ENCODE results near the gene SLC41A3.
"Not testable (repeated sequence)": the region's sequence is repeated elsewhere in the genome, so short reads cannot be mapped to it uniquely, and the experiment has no call there.

The SLC41A3 gene

DNA sequence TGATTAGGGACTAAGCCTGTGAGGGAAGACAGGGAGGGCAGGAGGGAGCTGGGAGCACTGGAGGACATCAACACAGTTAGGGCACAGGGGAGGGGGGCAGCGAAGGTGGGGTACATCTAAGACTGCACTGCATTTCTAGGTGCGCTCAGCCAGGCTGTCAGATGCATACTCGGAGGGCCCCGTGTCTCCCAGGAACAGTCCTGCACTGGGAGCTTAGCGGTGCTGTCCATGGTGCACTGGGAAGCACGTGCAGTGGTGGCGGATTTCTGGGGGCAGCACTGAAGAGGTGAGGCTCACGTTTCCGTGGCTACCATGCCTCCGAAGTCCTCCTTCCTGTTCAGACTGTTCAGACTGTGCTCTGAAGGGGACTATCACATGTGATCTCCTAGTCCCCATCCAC, 60.5 kb downstream of the SLC41A3 start:
- DNase-seq = no peak

DNA sequence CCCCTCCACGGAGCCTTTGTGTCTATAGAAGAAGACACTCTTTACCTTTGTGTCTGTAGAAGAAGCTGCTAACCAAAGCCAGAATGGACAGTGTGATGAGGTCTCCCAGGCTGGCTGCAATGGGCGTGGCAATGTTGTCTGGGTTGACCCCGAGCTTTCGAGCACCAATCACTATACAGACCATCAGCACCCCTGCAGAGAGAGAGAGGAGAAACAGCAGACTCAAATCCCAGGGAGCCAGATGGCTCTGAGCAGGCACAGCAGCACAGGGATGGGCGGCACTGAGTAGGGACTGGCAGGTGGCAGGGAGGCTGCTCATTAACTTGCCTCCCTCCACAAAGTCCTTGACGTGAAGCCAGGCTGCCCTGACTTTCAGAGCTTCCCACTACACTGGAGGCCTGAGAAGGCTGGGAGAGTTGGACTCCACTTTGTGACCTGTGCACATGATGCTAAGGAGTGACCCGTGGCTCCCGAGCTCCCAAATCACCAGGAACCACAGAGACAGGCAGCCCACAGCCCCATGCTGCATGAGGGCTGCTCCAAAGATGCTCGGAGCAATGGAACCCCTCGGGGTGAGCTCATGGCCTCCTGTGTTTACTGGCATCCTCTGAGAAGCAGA, 61.1 kb downstream of the SLC41A3 start:
- DNase-seq = no peak

DNA sequence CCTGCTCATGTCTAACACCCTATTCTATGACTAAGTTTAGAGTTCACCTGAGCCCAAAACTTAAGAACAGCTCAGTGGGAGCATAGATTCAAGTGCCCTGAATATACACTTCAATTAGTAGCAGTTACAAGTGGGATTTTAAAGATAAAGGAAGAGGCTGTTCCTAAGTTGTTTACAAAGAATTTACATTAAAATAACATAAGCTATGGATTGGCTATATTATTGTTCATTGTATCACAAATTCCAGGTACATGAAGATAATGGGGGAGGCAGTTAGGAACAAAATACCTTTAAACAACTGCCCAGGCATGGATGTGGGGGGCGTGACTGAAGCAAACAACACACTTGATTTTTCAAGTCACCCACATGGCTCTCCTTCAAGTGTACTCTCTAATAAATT, 62.2 kb downstream of the SLC41A3 start:
- DNase-seq = no peak

DNA sequence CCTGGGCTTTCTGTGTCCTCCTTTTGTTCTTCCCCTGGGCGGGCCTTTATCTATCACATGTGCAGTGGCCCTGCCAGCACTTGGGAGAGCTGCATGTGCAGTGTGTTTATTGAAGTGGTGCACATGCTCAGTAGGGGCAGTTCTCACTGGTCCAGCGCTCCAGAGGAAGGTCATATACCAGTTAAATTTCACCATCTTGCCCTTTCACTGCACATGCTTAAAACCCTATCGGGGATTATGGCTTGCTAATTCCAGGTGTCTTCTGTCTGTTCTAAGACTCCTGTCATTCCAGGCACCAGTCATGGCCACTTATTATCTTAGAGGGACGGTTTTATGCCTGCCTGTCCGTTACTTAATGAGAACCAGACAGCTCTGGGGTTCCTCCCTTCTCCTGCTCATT, 62.7 kb downstream of the SLC41A3 start:
- DNase-seq = no peak

DNA sequence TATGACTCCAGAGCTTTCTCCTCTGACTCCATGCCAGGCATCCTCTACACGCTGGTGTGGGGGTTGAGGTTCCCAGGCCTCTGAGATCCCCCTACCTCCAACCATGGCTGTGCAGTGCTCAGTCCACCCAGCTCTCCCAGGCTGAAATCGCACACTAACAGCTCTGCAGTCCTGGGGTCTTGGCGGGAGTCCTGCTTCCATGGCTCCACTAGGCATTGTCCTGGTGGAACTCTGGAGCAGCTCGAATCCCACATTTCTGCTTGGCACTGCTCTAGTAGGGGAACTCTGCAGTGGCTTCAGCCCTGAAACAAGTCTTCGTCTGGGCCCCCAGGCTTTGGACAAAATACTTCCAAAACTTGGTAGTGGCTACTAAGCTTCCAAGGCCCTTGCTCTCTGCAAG, 64.2 kb downstream of the SLC41A3 start:
- DNase-seq = no peak

DNA sequence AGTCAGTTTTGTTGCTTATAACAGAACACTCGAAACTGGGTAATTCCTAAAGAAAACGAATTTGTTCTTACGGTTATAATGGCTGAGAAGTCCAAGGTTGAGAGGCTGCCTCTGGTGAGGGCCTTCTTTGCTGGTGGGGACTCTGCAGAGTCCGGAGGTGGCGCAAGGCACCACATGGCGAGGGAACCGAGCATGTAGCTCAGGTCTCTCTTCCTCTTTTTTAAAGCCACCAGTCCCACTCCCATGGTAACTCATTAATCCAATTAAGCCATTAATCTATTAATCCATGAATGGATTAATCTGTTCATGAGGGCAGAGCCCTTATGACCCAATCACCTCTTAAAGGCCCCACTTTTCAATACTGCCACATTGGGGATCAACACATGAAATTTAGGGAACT, 64.9 kb downstream of the SLC41A3 start:
- DNase-seq = no peak

DNA sequence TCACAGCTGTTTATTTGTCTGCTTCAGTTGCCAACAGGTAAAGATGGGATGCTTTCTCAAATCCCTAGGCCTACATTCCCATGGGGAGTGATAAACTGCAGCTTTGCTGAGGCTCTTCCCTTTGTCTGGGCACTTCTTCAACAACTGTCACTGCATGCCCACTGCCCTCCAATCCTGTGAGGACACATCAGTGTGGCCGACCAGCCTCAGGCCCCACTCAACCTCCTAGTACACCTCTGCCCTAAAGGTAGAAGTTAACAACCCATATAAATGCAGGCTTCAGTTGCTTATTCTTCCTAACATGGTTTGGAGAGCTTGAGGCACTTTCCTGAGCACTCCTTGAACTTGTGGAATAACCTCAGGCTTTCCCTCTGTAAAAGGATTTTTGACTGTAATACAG, 65.4 kb downstream of the SLC41A3 start:
- no peak for DNase-seq

DNA sequence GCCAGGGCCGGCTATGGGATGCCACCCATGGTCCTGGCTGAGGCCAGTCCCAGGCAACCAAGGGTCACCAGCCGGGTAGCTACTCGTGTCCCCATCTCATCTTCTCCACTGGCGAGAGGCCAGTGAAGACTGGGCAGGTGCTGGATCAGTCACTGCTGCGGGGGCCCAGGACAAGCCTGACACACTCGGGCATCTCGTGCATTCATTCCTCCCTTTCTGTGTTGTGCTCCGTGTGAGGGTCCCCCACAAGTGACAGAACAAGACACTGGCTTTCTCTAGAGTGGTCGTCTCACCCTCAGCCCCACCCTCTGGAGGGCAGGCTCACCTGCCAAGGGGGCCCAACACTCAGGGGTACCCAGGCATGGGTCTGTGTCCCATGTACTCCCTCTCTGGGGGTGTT, 66.6 kb downstream of the SLC41A3 start:
- DNase-seq = no peak

DNA sequence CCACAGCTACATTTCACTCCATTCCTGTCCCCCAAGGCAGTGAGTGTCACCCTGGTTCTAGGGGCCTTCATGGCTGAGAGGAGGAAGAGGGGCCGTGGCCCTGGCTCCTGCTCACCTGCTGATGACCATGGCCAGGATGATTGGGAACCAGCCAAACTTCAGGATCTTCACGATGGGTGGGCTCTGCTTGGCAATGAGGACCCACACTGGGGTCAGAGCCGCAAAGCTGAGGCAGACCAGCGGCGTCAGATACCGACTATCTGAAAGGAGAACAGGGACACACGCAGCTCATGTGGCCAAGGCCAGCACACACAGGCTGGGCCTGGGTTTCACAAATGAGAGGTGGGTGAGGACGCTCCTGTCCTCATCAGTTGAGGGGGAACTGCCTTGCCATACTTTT, 67.3 kb downstream of the SLC41A3 start:
- no peak for DNase-seq

DNA sequence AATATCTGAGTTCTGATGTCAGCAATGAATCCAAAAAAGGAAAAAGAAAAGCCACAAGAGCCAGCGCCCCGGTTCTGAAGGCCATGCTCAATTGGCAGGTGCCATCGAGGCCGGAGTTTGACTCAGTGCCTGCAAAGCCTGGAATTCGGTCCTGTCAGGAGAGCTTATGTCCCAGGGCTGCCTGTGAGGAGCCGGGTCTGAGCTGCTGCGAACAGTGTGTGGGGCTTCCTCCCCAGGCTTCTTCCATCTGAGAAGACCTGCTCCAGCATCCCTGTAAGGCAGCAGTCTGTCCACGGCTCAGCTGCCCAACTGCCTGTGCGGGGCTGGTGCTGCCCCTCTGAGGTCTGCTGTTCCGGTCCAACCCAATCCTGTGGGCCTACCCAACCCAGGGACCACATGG, 68.8 kb downstream of the SLC41A3 start:
- no peak for DNase-seq

DNA sequence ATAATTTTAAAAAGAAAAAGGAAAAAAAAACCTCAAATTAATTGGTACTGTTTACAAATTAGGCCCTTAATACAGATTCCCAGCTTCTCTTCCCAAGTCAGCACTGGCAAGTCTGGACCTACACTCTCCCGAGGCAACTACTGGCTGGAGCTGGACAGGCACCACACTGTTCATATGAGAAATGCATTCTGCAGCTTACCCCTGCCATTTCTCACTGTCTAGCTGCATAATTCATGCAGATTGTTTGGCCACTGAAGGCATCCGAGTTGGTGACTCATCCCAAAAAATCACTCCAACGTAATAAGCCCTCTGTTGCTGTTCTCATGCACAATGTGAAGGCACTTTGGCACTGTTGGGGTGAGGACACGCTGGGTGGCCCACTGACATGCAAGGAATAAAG, 69.7 kb downstream of the SLC41A3 start:
- DNase-seq = no peak

DNA sequence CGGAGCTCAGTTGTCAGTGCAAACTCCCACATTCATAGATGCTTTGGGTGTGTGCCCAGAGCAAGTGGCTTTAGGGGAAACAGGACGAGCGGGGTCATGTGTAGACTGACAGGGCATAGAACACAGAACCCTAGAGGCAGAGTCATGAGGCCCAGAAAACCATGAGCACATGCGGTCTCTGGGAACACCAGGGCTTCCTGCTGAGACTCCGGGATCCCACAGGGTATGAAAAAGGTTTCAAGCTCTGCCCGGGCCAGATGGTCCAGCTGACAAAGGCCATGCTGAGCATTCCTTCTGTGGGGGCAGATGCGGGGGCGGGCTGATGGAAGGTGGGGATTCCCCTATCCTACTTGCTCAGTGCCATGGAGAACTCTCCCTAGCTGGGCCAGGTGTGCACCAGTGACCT, 70.2 kb downstream of the SLC41A3 start:
- no peak for DNase-seq

DNA sequence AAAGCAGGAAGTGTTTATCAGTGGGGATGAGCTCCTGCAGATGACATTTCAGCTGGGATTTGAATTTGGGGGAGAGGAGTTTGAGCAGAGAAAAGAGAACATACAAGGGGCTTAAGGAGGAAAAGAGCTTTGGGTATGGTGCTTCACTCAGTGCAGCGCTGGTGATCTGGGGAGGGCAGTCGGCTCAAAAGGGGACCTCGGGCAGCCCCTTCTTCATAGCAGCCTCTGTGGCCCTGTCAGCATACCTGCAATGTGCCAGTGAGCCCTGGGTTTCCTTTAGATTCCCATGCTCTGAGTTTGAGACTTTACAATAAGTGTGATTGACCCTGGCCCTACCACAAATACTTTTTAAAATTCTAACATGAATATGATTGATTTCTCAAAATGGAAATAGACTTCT, 74.7 kb downstream of the SLC41A3 start:
- no peak for DNase-seq

DNA sequence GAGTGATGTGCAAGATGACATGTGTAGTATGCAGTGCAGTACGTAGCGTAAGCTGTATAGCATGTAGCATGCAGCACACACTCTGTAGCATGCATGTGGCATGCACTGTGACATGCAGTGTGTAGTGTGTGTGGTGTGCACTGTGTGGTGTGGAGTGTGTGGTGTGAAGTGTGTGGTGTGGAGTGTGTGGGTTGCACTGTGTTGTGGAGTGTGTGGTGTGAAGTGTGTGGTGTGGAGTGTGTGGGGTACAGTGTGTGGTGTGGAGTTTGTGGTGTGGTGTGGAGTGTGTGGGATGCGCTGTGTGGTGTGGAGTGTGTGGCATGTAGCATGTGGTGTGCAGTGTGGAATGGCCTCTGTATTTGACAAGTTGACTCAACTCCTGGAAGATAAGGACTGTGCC, 75.7 kb downstream of the SLC41A3 start:
- DNase-seq = no peak

DNA sequence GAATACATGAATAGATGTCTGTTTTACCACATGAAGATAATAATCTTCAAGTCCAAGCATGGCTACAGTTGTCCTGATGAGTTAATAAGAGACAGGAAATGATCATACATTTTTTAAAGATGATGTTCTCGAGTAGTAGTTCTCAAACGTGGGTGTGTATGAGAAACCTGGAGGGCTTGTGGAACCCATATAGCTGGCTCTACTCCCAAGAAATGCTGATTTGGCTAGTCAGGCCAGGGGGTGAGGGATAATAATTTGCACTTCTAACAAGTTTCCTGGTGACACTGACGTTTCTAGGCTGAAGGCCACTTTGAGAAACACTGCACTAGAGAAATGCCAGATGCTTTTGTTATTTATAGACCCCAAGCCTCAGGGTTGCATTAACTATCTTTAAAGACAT, 78.0 kb downstream of the SLC41A3 start:
- no peak for DNase-seq

DNA sequence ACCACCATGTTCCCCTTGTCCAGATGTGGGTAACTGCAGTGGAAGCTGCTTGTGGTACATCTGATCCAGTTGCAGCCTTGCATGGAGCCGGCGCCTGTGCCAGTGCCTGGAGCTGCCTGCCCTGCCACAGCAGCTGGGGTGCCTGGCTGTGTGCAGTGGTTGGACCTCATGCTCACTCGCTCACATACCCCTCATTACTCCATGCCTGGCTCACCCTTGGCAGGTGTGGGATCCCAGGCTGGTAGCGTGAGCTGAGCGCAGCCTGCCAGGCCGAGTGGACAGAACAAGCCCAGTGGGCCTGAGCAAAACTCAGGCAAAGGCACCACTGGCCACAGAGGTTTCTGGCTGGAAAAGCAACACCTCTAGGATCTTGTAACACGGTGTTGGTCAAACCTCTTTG, 79.2 kb downstream of the SLC41A3 start:
- DNase-seq = no peak

DNA sequence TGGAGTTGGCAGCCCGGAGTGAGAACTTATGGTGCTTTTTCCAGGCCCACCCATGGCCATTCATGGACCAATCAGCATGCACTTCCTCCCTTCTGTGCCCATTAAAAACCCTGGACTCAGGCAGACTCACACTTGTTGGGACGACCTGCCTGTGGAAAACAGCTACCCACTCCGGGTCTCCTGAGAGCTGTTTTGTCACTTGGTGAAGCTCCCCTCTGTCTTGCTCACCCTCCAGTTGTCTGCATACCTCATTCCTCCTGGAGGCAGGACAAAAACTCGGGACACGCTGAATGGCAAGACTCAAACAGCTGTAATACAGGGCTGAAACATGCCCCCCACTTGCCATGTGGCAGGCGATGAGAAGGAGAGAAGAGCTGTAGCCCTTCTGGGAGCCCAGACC, 79.7 kb downstream of the SLC41A3 start:
- DNase-seq = no peak

DNA sequence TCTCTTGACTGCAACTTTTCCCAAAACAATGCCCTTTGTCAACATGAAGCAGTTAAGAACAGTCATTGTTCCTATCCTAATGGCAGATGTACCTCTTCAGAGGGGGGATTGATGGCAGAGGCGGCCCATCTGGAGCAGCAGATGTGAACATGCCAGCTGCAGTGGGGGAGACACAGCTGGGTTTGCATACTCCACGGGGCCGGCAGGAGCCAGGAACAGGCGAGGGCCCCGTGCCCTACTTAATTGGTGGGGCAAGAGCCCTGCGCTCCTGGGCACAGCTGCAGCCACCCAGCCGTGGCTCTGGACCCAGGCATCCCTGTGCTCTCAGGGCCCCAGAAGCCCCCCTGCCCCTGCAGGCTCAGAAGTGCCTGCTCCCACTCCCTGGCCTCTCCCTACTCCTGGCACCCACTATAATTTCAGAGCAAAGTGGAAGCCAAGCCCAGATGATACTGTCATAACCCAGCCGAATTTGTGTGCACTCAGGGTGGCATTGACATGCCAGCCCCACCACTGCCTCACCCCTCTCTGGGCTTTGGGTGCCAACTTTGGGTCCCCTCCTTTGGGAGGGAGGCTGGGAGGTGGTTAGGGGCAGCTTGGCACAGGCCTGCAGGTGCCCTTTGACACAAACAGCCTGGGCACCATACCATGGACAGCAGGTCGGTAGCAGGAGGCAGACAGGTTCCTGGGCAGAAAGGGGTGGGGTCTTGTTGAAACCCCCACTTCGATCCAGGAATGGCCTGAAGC, 80.3 kb downstream of the SLC41A3 start:
- no peak for DNase-seq

DNA sequence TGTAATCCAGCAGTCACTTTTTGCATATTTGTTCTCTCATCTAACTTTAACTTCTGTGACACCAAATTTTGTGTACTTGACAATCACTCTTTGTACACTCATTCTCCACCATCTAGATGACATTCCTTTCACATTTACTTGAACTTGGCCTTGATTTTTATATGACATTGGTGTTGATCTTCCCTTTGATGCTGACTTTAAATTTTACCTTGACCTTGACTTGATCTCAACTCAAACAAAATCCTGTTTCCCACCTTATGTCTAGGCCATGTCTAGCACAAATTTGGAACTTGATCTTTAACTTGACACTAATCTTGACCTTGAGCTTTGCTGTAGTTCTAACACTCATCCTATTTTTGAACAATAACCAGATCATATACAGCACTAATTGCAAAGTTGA, 81.7 kb downstream of the SLC41A3 start:
- DNase-seq = no peak

DNA sequence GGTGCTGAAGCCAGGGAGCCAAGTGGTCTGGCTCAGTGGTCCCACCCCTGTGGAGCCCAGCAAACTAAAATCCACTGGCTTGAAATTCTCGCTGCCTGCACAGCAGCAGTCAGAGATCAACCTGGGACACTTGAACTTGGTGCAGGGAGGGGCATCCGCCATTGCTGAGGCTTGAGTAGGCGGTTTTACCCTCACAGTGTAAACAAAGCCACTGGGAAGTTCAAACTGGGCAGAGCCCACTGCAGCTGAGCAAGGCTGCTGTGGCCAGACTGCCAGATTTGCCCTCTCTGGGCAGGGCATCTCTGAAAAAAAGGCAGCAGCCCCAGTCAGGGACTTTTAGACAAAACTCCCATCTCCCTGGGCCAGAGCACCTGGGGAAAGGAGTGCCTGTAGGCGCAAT, 87.2 kb downstream of the SLC41A3 start:
- DNase-seq = not testable (repeated sequence)

DNA sequence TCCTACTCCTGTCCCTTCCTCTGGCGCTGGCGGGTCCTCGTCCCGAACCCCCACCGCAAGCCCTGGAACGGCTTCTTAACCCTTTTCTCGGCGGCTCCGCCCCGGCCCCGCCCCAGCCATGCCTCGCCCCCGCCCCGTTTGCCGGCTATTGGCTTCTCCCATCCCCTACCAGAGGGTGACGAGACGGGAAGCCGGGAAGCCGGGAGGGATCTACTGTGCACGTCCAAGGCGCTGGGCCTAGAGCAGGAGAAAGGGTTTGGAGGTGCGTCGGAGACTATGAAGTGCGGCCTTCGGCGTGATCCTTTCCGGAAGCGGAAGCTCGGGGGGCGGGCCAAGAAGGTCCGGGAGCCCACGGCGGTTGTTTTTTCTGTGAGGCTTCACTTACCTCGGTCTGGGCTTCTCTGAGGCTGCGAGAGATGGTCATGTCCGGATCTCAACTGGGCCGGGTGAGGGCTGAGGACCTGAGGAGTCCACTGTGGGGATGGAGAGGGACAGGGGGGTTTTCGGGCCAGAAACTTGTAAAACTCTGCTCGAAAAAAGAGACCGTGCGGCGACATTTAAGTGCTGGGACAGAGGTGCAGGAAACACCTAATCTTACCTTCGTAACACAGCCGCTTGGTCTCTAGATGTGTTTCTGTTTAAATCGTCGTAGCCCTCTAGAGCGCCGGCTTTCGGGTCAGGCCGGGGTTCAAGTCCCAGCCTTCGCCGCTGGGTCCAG, 93.5 kb downstream of the SLC41A3 start:
- peak; percentile 94 for DNase-seq

DNA sequence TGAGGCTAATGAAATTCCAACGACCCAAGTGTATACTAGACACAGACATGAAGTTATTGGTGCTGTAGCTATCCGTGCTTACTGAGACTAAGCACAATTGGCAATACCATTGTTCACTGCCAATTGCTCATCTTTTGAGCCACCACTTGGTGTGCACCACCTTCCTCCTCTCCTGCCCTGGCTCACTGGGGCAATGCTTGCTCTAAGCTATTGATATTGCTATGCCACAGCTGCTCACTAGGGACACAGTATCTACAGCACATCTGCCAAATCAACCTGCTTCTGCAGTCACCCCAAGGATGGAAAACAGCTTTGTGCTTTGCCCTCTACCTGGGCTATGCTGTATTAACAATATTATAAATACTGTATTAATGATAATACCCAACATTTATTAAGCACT, 99.0 kb downstream of the SLC41A3 start:
- not testable (repeated sequence) for DNase-seq

DNA sequence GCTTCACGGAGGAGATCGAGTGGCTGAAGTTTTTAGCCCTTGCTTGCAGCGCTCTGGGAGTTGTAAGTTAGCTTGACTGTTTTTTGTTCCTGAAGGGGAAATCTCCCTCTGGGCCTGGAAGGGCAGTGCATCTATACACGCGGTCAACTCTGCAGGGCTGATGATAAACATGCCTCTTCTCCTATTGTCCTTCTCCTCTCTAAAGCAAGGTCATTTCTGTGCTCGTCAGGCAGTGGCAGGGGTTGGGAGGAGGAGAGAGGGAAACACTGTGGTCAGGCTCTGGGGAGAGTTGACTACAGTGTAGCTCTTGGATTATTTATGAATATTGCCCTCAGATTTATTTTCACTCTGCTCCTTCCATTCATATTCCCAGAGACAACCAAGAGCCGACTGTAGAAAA, 106.8 kb downstream of the SLC41A3 start:
- not testable (repeated sequence) for DNase-seq

DNA sequence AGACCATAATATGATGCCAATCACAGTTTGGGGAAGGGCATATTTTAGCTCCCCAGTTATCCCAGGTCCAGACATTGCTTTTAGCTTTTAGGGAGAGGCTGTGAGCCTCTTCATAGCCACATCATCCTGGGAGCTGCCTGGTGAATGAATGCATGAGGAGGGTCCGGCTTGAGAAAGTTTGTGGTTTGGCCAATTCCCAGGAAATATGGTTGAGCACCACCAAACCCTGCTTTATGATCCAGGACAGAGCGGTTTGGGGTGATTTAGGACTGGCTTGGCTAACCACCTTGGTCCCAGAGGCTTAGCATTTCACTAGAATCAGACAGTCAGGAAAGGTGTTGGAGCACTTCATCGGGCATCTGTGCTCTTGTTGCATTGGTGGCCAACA, 107.9 kb downstream of the SLC41A3 start:
- DNase-seq = not testable (repeated sequence)
